GM18868 (cell line): ENCODE data around the gene ASNS.

Experiments used
- ATAC-seq: cut with Tn5 transposase; IDR thresholded peaks from one replicate; pipeline ENCODE4 v1.9.1; 2021; ENCODE audit warnings: mild to moderate bottlenecking, moderate library complexity; ENCODE audit not compliant: unreplicated experiment

Gene ASNS

DNA sequence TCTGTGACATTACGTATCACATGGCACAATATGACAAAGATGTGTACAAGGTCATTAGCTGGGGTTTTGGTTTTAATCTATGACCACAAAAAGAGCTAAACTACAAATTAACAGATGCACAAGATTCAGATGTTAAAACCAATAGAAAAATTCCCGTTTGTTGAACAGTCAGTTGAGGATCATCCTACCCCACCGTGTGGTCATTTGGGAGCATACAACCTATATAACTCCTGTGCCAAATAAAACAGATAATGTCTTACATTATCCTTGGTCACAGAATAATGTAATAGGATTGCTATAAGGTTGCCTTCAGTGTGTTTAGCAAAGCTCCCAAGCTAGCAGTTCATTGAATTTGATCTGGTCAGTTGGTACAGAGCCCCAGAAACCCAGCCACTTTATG, 28.2 kb downstream of the ASNS start:
- no peak for ATAC-seq

DNA sequence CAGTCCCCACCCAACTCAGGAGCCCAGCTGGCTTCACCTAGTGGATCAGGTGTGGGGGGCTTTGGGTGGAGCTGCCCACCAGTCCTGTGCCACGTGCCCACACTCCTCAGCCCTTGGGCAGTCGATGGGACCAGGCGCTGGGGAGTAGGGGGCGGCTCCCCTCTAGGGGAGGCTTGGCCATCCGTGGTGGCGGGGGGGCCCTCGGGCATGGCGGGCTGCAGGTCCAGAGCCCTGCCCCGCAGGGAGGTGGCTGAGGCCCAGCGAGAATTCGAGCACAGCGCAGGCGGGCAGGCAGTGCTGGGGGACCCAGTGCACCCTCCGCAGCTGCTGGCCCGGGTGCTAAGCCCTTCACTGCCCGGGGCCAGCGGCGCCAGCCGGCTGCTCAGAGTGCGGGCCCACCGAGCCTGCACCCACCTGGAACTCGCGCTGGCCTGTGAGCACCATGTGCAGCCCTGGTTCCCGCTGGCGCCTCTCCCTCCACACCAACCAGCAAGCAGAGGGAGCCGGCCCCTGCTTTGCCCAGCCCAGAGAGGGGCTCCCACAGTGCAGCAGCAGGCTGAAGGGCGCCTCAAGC, 29.3 kb downstream of the ASNS start:
- ATAC-seq, result no peak

DNA sequence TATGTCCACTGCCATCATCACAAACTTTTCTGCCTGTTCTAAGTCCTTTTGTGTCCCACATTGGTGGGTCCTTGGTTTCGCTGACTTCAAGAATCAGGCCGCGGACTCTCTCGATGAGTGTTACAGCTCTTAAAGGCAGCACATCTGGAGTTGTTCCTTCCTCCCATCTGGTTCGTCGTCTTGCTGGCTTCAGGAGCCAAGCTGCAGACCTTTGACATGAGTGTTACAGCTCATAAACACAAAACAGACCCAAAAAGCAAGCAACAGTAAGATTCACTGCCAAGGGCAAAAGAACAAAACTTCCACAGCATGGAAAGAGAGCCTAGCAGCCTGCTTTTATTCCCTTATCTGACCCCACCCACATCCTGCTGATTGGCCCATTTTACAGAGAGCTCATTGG, 30.2 kb downstream of the ASNS start:
- no peak for ATAC-seq

DNA sequence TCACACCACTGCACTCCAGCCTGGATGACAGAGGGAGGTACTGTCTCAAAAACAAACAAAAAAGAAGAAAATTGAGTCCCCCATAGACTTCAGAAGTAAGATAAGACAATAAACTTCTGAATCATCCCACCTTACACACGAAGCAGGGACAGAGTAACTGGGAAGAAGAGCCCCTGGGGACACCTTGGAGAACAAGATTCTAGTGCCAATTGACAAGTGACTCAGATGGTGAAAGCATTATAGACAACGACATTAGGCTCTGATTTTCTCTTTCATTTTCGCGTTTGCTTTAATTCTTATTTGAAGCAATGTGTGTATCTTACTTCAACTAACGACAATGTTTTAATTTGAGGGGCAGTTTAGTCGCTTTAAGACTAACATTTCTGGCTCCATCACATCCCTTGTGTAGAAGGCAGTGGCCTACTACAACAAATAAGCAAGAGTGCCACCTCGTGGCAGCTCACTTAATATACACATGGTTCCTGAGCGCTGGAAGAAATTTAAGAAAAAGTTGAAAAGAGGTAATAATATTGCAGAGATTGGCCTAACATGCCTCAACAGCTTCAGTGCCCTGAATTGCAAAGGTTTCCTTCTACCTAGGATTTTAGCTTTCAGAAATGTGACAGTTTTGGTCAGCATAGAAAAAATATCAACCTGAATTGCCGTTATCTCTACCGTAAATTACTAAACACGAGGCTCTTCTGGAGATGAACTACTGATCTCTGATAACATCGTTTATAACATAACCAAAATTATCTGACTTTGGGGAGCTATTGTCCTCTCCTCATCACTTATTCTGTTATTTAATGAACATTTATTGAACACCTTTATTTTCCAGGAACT, 36.7 kb downstream of the ASNS start:
- peak; percentile 90 for ATAC-seq

DNA sequence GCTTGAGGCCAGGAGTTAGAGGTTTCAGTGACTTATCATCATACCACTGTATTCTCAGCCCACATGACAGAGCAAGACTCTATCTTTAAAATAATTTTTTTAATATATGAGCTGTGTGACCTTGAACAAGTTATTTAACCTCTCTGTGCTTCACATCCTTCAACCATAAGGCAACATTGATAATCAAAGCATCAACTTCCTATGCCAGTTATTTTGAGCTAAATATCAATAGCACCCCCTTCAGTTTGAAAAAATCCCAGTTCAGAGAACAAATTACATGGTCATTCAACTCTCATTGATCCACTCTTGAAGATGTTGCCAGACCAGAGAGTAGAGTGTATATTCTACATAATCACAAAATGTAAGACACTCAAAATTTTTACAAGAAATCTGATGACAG, 53.0 kb downstream of the ASNS start:
- ATAC-seq, result no peak

DNA sequence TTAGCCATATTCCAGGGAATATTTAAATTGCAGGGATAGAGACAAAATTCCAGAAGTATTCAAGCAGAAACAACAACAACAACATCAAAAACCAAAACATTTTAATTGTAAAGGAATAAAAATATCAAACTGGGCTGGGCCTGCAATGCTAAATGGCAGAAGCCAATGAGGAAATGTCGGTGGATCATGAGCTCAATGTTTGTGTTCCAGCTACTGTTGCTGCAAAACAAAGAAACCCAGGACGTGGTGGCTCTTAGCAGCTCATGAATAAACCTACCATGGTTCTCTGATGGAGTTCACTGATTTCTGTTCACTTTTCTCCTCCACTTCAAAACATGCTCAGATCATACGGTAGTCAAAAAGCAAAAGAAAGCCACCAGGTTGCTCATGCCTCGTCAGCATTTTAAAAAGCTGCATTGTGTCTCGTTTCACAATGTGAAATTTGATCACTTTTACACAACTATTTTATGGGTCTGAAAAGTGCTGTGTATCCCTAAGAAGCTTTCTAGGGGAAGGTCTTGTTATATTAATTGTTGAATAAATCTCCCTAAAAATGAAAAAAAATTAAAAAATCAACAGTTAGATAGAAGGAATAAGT, 54.0 kb downstream of the ASNS start:
- ATAC-seq, result no peak
